ENCODE results near the gene KLRF1.

Gene KLRF1

GRCh38 chr12:9864913-9865675, 37.8 kb downstream of the KLRF1 start:
- no peak overlapping the region for H3K4me3 ChIP-seq (ENCODE audit: low read depth, low read length)
- in situ Hi-C loops (cut with HindIII; ENCODE audit: low sequenced_read_pairs), result no loop called here
- no peak for TF ChIP-seq CTCF (IDR thresholded peaks at IDR 0.05; ENCODE audit: low read depth, low read length, missing control alignments)
- no peak for DNase-seq (ENCODE audit: low read depth)

GRCh38 chr12:9866860-9867269, 39.6 kb downstream of the KLRF1 start:
- in situ Hi-C loops (cut with HindIII; ENCODE audit: low sequenced_read_pairs), result no loop called here
- TF ChIP-seq CTCF (IDR thresholded peaks at IDR 0.05; ENCODE audit: low read depth, low read length, missing control alignments), result no peak
- no peak overlapping the region for H3K4me3 ChIP-seq (ENCODE audit: low read depth, low read length)
- no peak for DNase-seq (ENCODE audit: low read depth)

GRCh38 chr12:9867531-9867930, 40.2 kb downstream of the KLRF1 start:
- no peak overlapping the region for H3K4me3 ChIP-seq (ENCODE audit: low read depth, low read length)
- in situ Hi-C loops (cut with HindIII; ENCODE audit: low sequenced_read_pairs), result no loop called here
- TF ChIP-seq CTCF (IDR thresholded peaks at IDR 0.05; ENCODE audit: low read depth, low read length, missing control alignments), result no peak
- no peak for DNase-seq (ENCODE audit: low read depth)

GRCh38 chr12:9868311-9868801, 41.1 kb downstream of the KLRF1 start:
- no peak for TF ChIP-seq CTCF (IDR thresholded peaks at IDR 0.05; ENCODE audit: low read depth, low read length, missing control alignments)
- in situ Hi-C loops (cut with HindIII; ENCODE audit: low sequenced_read_pairs), result no loop called here
- no peak for DNase-seq (ENCODE audit: low read depth)
- no peak overlapping the region for H3K4me3 ChIP-seq (ENCODE audit: low read depth, low read length)

GRCh38 chr12:9868951-9869306, 41.6 kb downstream of the KLRF1 start:
- peak overlapping the region; percentile 33 for H3K4me3 ChIP-seq (ENCODE audit: low read depth, low read length)
- in situ Hi-C loops (cut with HindIII; ENCODE audit: low sequenced_read_pairs), result no loop called here

More at GRCh38 chr12:9868951-9869306, 41.6 kb downstream of the KLRF1 start:
- TF ChIP-seq CTCF (IDR thresholded peaks at IDR 0.05; ENCODE audit: low read depth, low read length, missing control alignments), result no peak
- DNase-seq (ENCODE audit: low read depth), result no peak
